Psoas muscle (tissue), 8 donors: Measurements from ENCODE around the gene CEP350. TPM values are rescaled to one million over a fixed set of nuclear protein-coding genes. Genes with fewer than 3 reads are reported as not detected.
A peak's percentile ranks its signal among the peaks of the same experiment; 100 is the strongest.

Experiments used
- ATAC-seq, 4 donors: fragments of 200-7000 bp; cut with Tn5 transposase; one replicate each; pipeline ENCODE4 v1.9.1; 2020; ENCODE audit warnings: moderate library complexity in 3 of 4, mild to moderate bottlenecking in 2 of 4
- DNase-seq, 2 donors: peaks; one replicate each; pipeline ENCODE4 v3.0.0-alpha.2; 2020
- H3K27ac ChIP-seq: fragments of 200-600 bp; one replicate; pipeline ENCODE4 v1.8.0; 2022
- H3K27me3 ChIP-seq, 3 donors: fragments of 200-600 bp in 1 of 3; one replicate each; pipeline versions ENCODE4 v1.6.1 to v1.8.0; 2013 to 2022; ENCODE audit warnings: low read length in 2 of 3, mild to moderate bottlenecking in 2 of 3, moderate library complexity in 1 of 3; ENCODE audit not compliant: insufficient read depth in 3 of 3
- H3K36me3 ChIP-seq, 2 donors: fragments of 200-600 bp in 1 of 2; one replicate each; pipeline versions ENCODE4 v1.6.1 to v1.8.0; 2013 to 2022; ENCODE audit warnings: low read depth in 1 of 2, mild to moderate bottlenecking in 1 of 2, moderate library complexity in 1 of 2; ENCODE audit not compliant: insufficient read depth in 1 of 2
- H3K4me1 ChIP-seq: fragments of 200-600 bp; one replicate; pipeline ENCODE4 v1.8.0; 2022
- H3K4me3 ChIP-seq: fragments of 200-600 bp; one replicate; pipeline ENCODE4 v1.8.0; 2022; ENCODE audit warnings: mild to moderate bottlenecking
- H3K9me3 ChIP-seq: fragments of 200-600 bp; one replicate; pipeline ENCODE4 v1.8.0; 2022
- CTCF ChIP-seq: fragments of 200-600 bp; IDR thresholded peaks from one replicate; pipeline ENCODE4 v1.8.0; 2022; ENCODE audit warnings: antibody characterized with exemption
- WGBS, 3 donors: extraction: QIAGEN DNeasy Blood & Tissue Kit; methylation state at CpG; one replicate each; pipeline versions ENCODE4 v1.1.6 to v1.1.7; 2013; 5-methylcytosine and 5-hydroxymethylcytosine counted together
- intact Hi-C, 2 donors: fragments of 100-400 bp; cut with DNase I; formaldehyde crosslinking; loops; one replicate each; pipeline versions ENCODE4 v1.11.0 to v1.14.2; 2022
- long read RNA-seq, 2 donors: library from polyadenylated mRNA; unstranded; transcript quantifications; one replicate each; pipeline ENCODE4 v2.0.0, GENCODE V29; 2021
- polyA plus RNA-seq, 3 donors: library from polyadenylated mRNA; stranded (reverse); fragments of 200-250 nt; gene quantifications; one replicate each; pipeline ENCODE4 v1.2.3, GENCODE V29; 2013
- total RNA-seq, 4 donors: library from RNA; stranded (reverse); fragmentation: NEBNext Ultra II Directional in 2 of 4; extraction: Animal tissue kit (Norgen Biotek cat#: 25700) in 2 of 4; gene quantifications; one replicate each; pipeline versions ENCODE4 v1.2.1 to v1.2.4, GENCODE V29; 2021 to 2023
- donor health status: healthy with polysubstance abuse.
- donor health status: DM: no; HTN: no; CAD: no; lungs with moderate emphysema.
- donor health status: Bipolar disorder and iron deficiency.
- donor health status: healthy.
- donor health status: DM: yes; HTN: yes; CAD: no.
- donor health status: DM: no; HTN: no; CAD: no.
- donor health status: DM: no; HTN: no; CAD: no.
- donor health status: DM: yes; HTN: yes; CAD: no.

CEP350 gene
- total RNA-seq, result 10 to 100 TPM; 52.8 to 65.3 (median 61.0) TPM
- 10 to 100 TPM in 2 of 3 donors, 1 to 10 TPM in 1; 5.1 to 33.9 (median 11.1) TPM for polyA plus RNA-seq
- long read RNA-seq, donor 1, partial matches to known transcripts, result 2 of 9 reads
- long read RNA-seq, donor 1, other reads (novel, unspliced or antisense), result 7 of 9 reads
- long read RNA-seq, donor 2, partial matches to known transcripts, result 14 of 37 reads
- long read RNA-seq, donor 2, other reads (novel, unspliced or antisense), result 23 of 37 reads

- ATAC-seq, result peak; percentile 94 to 98 (median 97)
- Histone ChIP-seq H3K27ac (peak within 1 kb of the TSS; percentile 99), H3K36me3 (no peaks in the 10 kb centered on the region), H3K4me3 (peak within 1 kb of the TSS; percentile 97), H3K9me3 (no peaks in the 10 kb centered on the region), H3K27me3 (no peaks in the 10 kb centered on the region), H3K4me1 (peaks cover 24% of the 10 kb centered on the region)
- TF ChIP-seq CTCF, result no peak
- intact Hi-C loops, result loop anchor here (2.0 kb wide), 1 partner anchor 72 kb away; the partner anchor contains the start of gene TOR1AIP1 (in 2 of the 2)
- DNase-seq, result peak; percentile 98 to 99
- 0% methylated on average over 62 to 72 of the region's 72 CpGs for WGBS, 3 donors
Observed at GRCh38 chr1:179954493-179955286, at the start of gene CEP350. Gene CEP350, plus strand, starts transcription at chr1:179954810. Its CDS starts 31,372 bp downstream, at chr1:179986182.

GRCh38 chr1:179910934-179911333 is 43.7 kb upstream of the CEP350 start:
- intact Hi-C loops, result loop anchor here in 1 of 2 donors (10.0 kb wide), 1 partner anchor 174 kb away; no protein-coding TSS in a partner anchor
- Histone ChIP-seq H3K36me3 (peaks cover 0 to 98% of the 10 kb centered on the region in 2 donors), H3K9me3 (no peaks in the 10 kb centered on the region), H3K27ac (peak overlapping the region; percentile 7), H3K4me1 (peaks cover 10% of the 10 kb centered on the region), H3K4me3 (no peak overlapping the region), H3K27me3 (no peaks in the 10 kb centered on the region)
- WGBS, 3 donors, result 18 to 44% (median 33%) methylated on average over 1 of the region's 1 CpG
- no peak for DNase-seq
- no peak for TF ChIP-seq CTCF
- peak; percentile 39 to 85 (median 62) for ATAC-seq

GRCh38 chr1:179911812-179912211 is 42.8 kb upstream of the CEP350 start:
- intact Hi-C loops, result loop anchor here in 1 of 2 donors (10.0 kb wide), 1 partner anchor 173 kb away; no protein-coding TSS in a partner anchor
- no peak for DNase-seq
- Histone ChIP-seq H3K4me1 (peaks cover 10% of the 10 kb centered on the region), H3K9me3 (no peaks in the 10 kb centered on the region), H3K27me3 (no peaks in the 10 kb centered on the region), H3K4me3 (no peak overlapping the region), H3K27ac (peak overlapping the region; percentile 7), H3K36me3 (peaks cover 0 to 98% of the 10 kb centered on the region in 2 donors)
- 93 to 100% (median 95%) methylated on average over 3 of the region's 3 CpGs for WGBS, 3 donors
- TF ChIP-seq CTCF, result no peak
- ATAC-seq, result no peak

GRCh38 chr1:179917601-179918429 is 36.8 kb upstream of the CEP350 start:
- Histone ChIP-seq H3K4me1 (peaks cover 7% of the 10 kb centered on the region), H3K36me3 (peaks cover 12 to 94% of the 10 kb centered on the region in 2 donors), H3K9me3 (no peaks in the 10 kb centered on the region), H3K27me3 (no peaks in the 10 kb centered on the region), H3K4me3 (no peak overlapping the region), H3K27ac (no peak overlapping the region)
- TF ChIP-seq CTCF, result no peak
- WGBS, 3 donors, result 80 to 83% (median 81%) methylated on average over 10 of the region's 10 CpGs
- DNase-seq (no peak), ATAC-seq (no peak)
- intact Hi-C loops, result loop anchor here in 1 of 2 donors (10.0 kb wide), 1 partner anchor 167 kb away; no protein-coding TSS in a partner anchor
